Neural cell (in vitro differentiated cells): ENCODE data around the gene CBY1.

Experiments used
- EZH2 ChIP-seq: fragments of 200-600, 300-800 bp; shearing (Covaris generic), sonication (generic); IDR thresholded peaks from 2 replicates; pipeline ENCODE4 v1.6.1; 2014; ENCODE audit warnings: antibody characterized with exemption, low read length, borderline replicate concordance, mild to moderate bottlenecking; ENCODE audit not compliant: insufficient read depth, poor library complexity, severe bottlenecking
- TAF1 ChIP-seq: IDR thresholded peaks from 2 replicates; pipeline ENCODE4 v1.6.1; 2012; ENCODE audit warnings: low read depth
- TF ChIP-seq, protein P1 (sequence below): fragments of 450-650 bp; IDR thresholded peaks from 2 replicates; pipeline ENCODE4 v1.5.1; 2014; ENCODE audit warnings: antibody characterized with exemption, mild to moderate bottlenecking, moderate library complexity; ENCODE audit not compliant: poor library complexity, severe bottlenecking
- TF ChIP-seq, protein P2 (sequence below): IDR thresholded peaks from 2 replicates; pipeline ENCODE4 v1.6.1; 2012; ENCODE audit warnings: borderline replicate concordance

- TF ChIP-seq, protein P1, sequence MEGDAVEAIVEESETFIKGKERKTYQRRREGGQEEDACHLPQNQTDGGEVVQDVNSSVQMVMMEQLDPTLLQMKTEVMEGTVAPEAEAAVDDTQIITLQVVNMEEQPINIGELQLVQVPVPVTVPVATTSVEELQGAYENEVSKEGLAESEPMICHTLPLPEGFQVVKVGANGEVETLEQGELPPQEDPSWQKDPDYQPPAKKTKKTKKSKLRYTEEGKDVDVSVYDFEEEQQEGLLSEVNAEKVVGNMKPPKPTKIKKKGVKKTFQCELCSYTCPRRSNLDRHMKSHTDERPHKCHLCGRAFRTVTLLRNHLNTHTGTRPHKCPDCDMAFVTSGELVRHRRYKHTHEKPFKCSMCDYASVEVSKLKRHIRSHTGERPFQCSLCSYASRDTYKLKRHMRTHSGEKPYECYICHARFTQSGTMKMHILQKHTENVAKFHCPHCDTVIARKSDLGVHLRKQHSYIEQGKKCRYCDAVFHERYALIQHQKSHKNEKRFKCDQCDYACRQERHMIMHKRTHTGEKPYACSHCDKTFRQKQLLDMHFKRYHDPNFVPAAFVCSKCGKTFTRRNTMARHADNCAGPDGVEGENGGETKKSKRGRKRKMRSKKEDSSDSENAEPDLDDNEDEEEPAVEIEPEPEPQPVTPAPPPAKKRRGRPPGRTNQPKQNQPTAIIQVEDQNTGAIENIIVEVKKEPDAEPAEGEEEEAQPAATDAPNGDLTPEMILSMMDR: no peak
- TF ChIP-seq, protein P2, sequence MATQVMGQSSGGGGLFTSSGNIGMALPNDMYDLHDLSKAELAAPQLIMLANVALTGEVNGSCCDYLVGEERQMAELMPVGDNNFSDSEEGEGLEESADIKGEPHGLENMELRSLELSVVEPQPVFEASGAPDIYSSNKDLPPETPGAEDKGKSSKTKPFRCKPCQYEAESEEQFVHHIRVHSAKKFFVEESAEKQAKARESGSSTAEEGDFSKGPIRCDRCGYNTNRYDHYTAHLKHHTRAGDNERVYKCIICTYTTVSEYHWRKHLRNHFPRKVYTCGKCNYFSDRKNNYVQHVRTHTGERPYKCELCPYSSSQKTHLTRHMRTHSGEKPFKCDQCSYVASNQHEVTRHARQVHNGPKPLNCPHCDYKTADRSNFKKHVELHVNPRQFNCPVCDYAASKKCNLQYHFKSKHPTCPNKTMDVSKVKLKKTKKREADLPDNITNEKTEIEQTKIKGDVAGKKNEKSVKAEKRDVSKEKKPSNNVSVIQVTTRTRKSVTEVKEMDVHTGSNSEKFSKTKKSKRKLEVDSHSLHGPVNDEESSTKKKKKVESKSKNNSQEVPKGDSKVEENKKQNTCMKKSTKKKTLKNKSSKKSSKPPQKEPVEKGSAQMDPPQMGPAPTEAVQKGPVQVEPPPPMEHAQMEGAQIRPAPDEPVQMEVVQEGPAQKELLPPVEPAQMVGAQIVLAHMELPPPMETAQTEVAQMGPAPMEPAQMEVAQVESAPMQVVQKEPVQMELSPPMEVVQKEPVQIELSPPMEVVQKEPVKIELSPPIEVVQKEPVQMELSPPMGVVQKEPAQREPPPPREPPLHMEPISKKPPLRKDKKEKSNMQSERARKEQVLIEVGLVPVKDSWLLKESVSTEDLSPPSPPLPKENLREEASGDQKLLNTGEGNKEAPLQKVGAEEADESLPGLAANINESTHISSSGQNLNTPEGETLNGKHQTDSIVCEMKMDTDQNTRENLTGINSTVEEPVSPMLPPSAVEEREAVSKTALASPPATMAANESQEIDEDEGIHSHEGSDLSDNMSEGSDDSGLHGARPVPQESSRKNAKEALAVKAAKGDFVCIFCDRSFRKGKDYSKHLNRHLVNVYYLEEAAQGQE: no peak
- no peak for TF ChIP-seq EZH2
- no peak for TF ChIP-seq TAF1
These were observed 47.3 kb upstream of the CBY1 start for GRCh38 chr22:38608992-38609750.
